ENCODE results near the gene EPHA6. TPM values are rescaled to one million over a fixed set of nuclear protein-coding genes. Genes with fewer than 3 reads are reported as not detected.
"Not testable (repeated sequence)": the region's sequence is repeated elsewhere in the genome, so short reads cannot be mapped to it uniquely, and the experiment has no call there.

EPHA6 gene
- total and polyA plus RNA-seq, 2 donors (not counting 1 experiment from before 2014, with no cell fraction given), result under 0.01 TPM; not detected in 1

- no peak overlapping the region for H3K4me2 ChIP-seq (ENCODE audit: extremely low read depth, insufficient read depth, low read length)
- no peaks in the 10 kb centered on the region for H3K36me3 ChIP-seq (ENCODE audit: control insufficient read depth, insufficient read depth, low read length)
- no peaks in the 10 kb centered on the region for H3K4me1 ChIP-seq (ENCODE audit: control insufficient read depth, extremely low read depth, insufficient read depth, low read length)
- H3K4me3 ChIP-seq (replicated peaks in 1 of 4; ENCODE audit: control extremely low read depth in 1 of 4, insufficient read depth in 1 of 4, low read depth in 3 of 4, low read length in 4 of 4), result no peak overlapping the region
- TF ChIP-seq CTCF (conservative IDR thresholded peaks at IDR 0.05 in 1 of 2, IDR thresholded peaks at IDR 0.05 in 1 of 2; ENCODE audit: low read depth in 1 of 2, low read length in 2 of 2), result no peak
- TF ChIP-seq EZH2 (IDR thresholded peaks at IDR 0.05; ENCODE audit: low read length, missing control alignments), result no peak
- H3K27ac ChIP-seq (ENCODE audit: insufficient read depth, low read length), result no peak overlapping the region
- no peak overlapping the region for H2AFZ ChIP-seq (ENCODE audit: low read length)
- no peaks in the 10 kb centered on the region for H3K9me3 ChIP-seq (ENCODE audit: control insufficient read depth, insufficient read depth, low read depth, low read length)
- no peaks in the 10 kb centered on the region for H3K79me2 ChIP-seq (ENCODE audit: control insufficient read depth, insufficient read depth, low read length)
- no peaks in the 10 kb centered on the region for H3K27me3 ChIP-seq (ENCODE audit: control insufficient read depth, insufficient read depth, low read length)
- no peak for DNase-seq (ENCODE audit: low read depth in 2 of 2)
- no peak overlapping the region for H3K9ac ChIP-seq (ENCODE audit: insufficient read depth, low read length)
- no peaks in the 10 kb centered on the region for H4K20me1 ChIP-seq (ENCODE audit: control insufficient read depth, extremely low read depth, insufficient read depth, low read length)
Observed at GRCh38 chr3:97479740-97480139, 665.3 kb downstream of the EPHA6 start.

- not testable (repeated sequence) for H3K79me2 ChIP-seq (ENCODE audit: control insufficient read depth, insufficient read depth, low read length); H3K4me1 ChIP-seq (ENCODE audit: control insufficient read depth, extremely low read depth, insufficient read depth, low read length); DNase-seq (ENCODE audit: low read depth in 2 of 2)
Observed at GRCh38 chr3:97480696-97481289, 666.4 kb downstream of the EPHA6 start.

GRCh38 chr3:97481416-97481815 lies 667.0 kb downstream of the EPHA6 start:
- Histone ChIP-seq H3K27ac (ENCODE audit: insufficient read depth, low read length) (no peak overlapping the region), H3K27me3 (ENCODE audit: control insufficient read depth, insufficient read depth, low read length) (no peaks in the 10 kb centered on the region), H4K20me1 (ENCODE audit: control insufficient read depth, extremely low read depth, insufficient read depth, low read length) (no peaks in the 10 kb centered on the region), H3K4me1 (ENCODE audit: control insufficient read depth, extremely low read depth, insufficient read depth, low read length) (no peaks in the 10 kb centered on the region), H3K36me3 (ENCODE audit: control insufficient read depth, insufficient read depth, low read length) (no peaks in the 10 kb centered on the region), H3K9ac (ENCODE audit: insufficient read depth, low read length) (no peak overlapping the region), H3K9me3 (ENCODE audit: control insufficient read depth, insufficient read depth, low read depth, low read length) (no peaks in the 10 kb centered on the region), H3K79me2 (ENCODE audit: control insufficient read depth, insufficient read depth, low read length) (no peaks in the 10 kb centered on the region), H2AFZ (ENCODE audit: low read length) (no peak overlapping the region), H3K4me3 (replicated peaks in 1 of 4; ENCODE audit: control extremely low read depth in 1 of 4, insufficient read depth in 1 of 4, low read depth in 3 of 4, low read length in 4 of 4) (no peak overlapping the region), H3K4me2 (ENCODE audit: extremely low read depth, insufficient read depth, low read length) (no peak overlapping the region)
- no peak for DNase-seq (ENCODE audit: low read depth in 2 of 2)
- TF ChIP-seq EZH2 (IDR thresholded peaks at IDR 0.05; ENCODE audit: low read length, missing control alignments) (no peak), CTCF (conservative IDR thresholded peaks at IDR 0.05 in 1 of 2, IDR thresholded peaks at IDR 0.05 in 1 of 2; ENCODE audit: low read depth in 1 of 2, low read length in 2 of 2) (no peak)

More at GRCh38 chr3:97480696-97481289, 666.4 kb downstream of the EPHA6 start:
- not testable (repeated sequence) for H3K9me3 ChIP-seq (ENCODE audit: control insufficient read depth, insufficient read depth, low read depth, low read length); H2AFZ ChIP-seq (ENCODE audit: low read length); H3K27me3 ChIP-seq (ENCODE audit: control insufficient read depth, insufficient read depth, low read length); H3K9ac ChIP-seq (ENCODE audit: insufficient read depth, low read length); H4K20me1 ChIP-seq (ENCODE audit: control insufficient read depth, extremely low read depth, insufficient read depth, low read length); H3K4me3 ChIP-seq (replicated peaks in 1 of 4; ENCODE audit: control extremely low read depth in 1 of 4, insufficient read depth in 1 of 4, low read depth in 3 of 4, low read length in 4 of 4); H3K4me2 ChIP-seq (ENCODE audit: extremely low read depth, insufficient read depth, low read length); H3K36me3 ChIP-seq (ENCODE audit: control insufficient read depth, insufficient read depth, low read length); H3K27ac ChIP-seq (ENCODE audit: insufficient read depth, low read length)
